Embryonic facial prominence (tissue), 1 donor: ENCODE results near the gene PLCB1.
"Not testable (repeated sequence)": the region's sequence is repeated elsewhere in the genome, so short reads cannot be mapped to it uniquely, and the experiment has no call there.

Source experiments
- DNase-seq: peaks from one replicate; pipeline ENCODE4 v3.0.0-alpha.2; 2016; ENCODE audit errors: extremely low spot score

PLCB1 gene

GRCh38 chr20:8542110-8542486 lies 410.0 kb downstream of the PLCB1 start:
- no peak for DNase-seq

GRCh38 chr20:8545212-8545611 lies 413.1 kb downstream of the PLCB1 start:
- DNase-seq, result no peak

GRCh38 chr20:8547035-8547650 lies 415.1 kb downstream of the PLCB1 start:
- no peak for DNase-seq

- no peak for DNase-seq
These were observed 416.0 kb downstream of the PLCB1 start for GRCh38 chr20:8547968-8548588.

GRCh38 chr20:8549192-8549591 lies 417.1 kb downstream of the PLCB1 start:
- no peak for DNase-seq

- no peak for DNase-seq
These were observed 425.6 kb downstream of the PLCB1 start for GRCh38 chr20:8557711-8558110.

GRCh38 chr20:8562356-8562755 lies 430.3 kb downstream of the PLCB1 start:
- no peak for DNase-seq

GRCh38 chr20:8568075-8568474 lies 436.0 kb downstream of the PLCB1 start:
- DNase-seq, result no peak

GRCh38 chr20:8569766-8570165 lies 437.7 kb downstream of the PLCB1 start:
- DNase-seq, result no peak

- DNase-seq, result no peak
These were observed 439.5 kb downstream of the PLCB1 start for GRCh38 chr20:8571611-8572010.

- no peak for DNase-seq
These were observed 441.6 kb downstream of the PLCB1 start for GRCh38 chr20:8573686-8574085.

- no peak for DNase-seq
These were observed 443.0 kb downstream of the PLCB1 start for GRCh38 chr20:8575114-8575513.

GRCh38 chr20:8578161-8578865 lies 446.2 kb downstream of the PLCB1 start:
- DNase-seq, result no peak

- DNase-seq, result no peak
These were observed 447.0 kb downstream of the PLCB1 start for GRCh38 chr20:8579035-8579434.

GRCh38 chr20:8581446-8582183 lies 449.5 kb downstream of the PLCB1 start:
- no peak for DNase-seq

- no peak for DNase-seq
These were observed 451.0 kb downstream of the PLCB1 start for GRCh38 chr20:8583012-8583565.

- DNase-seq, result peak; percentile 7
These were observed 451.5 kb downstream of the PLCB1 start for GRCh38 chr20:8583566-8584043.

- DNase-seq, result no peak
These were observed 455.2 kb downstream of the PLCB1 start for GRCh38 chr20:8587251-8587650.

- DNase-seq, result no peak
These were observed 455.7 kb downstream of the PLCB1 start for GRCh38 chr20:8587810-8588209.

GRCh38 chr20:8589956-8590355 lies 457.9 kb downstream of the PLCB1 start:
- no peak for DNase-seq

GRCh38 chr20:8600910-8601541 lies 469.0 kb downstream of the PLCB1 start:
- not testable (repeated sequence) for DNase-seq

GRCh38 chr20:8601542-8601912 lies 469.5 kb downstream of the PLCB1 start:
- no peak for DNase-seq
